ENCODE measurements around the gene ITGAL. TPM values are rescaled to one million over a fixed set of nuclear protein-coding genes. Genes with fewer than 3 reads are reported as not detected.

ITGAL gene
- total RNA-seq, 1 donor: 0.36 TPM

DNA sequence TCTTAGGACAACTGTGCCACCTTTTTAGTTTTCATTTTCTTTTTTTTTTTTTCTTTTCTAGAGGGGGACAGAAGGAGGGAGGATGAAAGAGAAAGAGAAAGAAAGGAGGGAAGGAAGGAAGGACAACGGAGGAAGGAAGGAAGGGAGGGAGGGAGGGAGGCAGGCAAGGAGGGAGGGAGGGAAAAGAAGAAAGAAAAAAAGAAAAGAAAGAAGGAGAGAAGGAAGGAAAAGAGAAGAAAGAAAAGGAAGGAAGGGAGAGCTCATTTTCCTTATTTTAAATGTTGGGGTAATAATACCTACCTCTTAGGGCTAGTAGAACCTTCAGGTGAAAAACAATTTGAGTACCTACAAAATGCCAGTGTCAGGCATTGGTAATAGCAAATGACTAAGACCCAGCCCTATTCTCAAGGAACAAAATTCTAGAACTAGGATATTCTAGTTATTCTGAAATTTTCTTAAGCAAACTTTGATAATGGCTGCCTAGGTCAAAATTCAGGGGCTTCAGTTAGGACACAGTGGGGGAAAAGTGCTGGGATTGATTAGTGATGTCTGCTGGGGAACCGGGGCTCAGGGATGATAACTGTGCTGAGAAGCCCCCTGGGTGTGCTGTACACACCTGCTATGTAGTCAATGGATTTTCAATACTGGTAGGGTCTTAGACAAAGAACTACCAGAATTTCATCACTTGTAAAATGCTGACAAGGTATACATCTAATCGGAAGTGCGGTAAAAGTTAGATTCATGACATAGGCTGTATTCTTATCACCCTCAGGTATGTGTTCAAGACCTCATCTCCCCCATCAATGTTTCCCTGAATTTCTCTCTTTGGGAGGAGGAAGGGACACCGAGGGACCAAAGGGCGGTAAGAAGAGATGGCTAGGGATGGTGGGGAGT, 31.1 kb downstream of the ITGAL start:
- Histone ChIP-seq H3K27me3 (ENCODE audit: insufficient read depth, low read length) (no peaks in the 10 kb centered on the region), H4K20me1 (ENCODE audit: insufficient read depth, low read length) (no peaks in the 10 kb centered on the region), H3K9me3 (ENCODE audit: low read depth, low read length) (no peaks in the 10 kb centered on the region), H3K36me3 (ENCODE audit: insufficient read depth, low read length) (no peaks in the 10 kb centered on the region), H3K4me1 (ENCODE audit: insufficient read depth, low read length) (no peaks in the 10 kb centered on the region), H3K4me2 (ENCODE audit: insufficient read depth, low read length) (no peak overlapping the region), H3K79me2 (ENCODE audit: insufficient read depth, low read length) (no peaks in the 10 kb centered on the region), H2AFZ (ENCODE audit: low read length) (no peak overlapping the region), H3K4me3 (ENCODE audit: insufficient read depth, low read length) (no peak overlapping the region), H3K27ac (ENCODE audit: low read depth, low read length) (no peak overlapping the region)
- no peak for DNase-seq (ENCODE audit: insufficient read length, low spot score, missing footprints)
- TF ChIP-seq, protein P1, sequence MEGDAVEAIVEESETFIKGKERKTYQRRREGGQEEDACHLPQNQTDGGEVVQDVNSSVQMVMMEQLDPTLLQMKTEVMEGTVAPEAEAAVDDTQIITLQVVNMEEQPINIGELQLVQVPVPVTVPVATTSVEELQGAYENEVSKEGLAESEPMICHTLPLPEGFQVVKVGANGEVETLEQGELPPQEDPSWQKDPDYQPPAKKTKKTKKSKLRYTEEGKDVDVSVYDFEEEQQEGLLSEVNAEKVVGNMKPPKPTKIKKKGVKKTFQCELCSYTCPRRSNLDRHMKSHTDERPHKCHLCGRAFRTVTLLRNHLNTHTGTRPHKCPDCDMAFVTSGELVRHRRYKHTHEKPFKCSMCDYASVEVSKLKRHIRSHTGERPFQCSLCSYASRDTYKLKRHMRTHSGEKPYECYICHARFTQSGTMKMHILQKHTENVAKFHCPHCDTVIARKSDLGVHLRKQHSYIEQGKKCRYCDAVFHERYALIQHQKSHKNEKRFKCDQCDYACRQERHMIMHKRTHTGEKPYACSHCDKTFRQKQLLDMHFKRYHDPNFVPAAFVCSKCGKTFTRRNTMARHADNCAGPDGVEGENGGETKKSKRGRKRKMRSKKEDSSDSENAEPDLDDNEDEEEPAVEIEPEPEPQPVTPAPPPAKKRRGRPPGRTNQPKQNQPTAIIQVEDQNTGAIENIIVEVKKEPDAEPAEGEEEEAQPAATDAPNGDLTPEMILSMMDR (IDR thresholded peaks at IDR 0.05; ENCODE audit: extremely low read depth, low read depth, low read length): no peak

DNA sequence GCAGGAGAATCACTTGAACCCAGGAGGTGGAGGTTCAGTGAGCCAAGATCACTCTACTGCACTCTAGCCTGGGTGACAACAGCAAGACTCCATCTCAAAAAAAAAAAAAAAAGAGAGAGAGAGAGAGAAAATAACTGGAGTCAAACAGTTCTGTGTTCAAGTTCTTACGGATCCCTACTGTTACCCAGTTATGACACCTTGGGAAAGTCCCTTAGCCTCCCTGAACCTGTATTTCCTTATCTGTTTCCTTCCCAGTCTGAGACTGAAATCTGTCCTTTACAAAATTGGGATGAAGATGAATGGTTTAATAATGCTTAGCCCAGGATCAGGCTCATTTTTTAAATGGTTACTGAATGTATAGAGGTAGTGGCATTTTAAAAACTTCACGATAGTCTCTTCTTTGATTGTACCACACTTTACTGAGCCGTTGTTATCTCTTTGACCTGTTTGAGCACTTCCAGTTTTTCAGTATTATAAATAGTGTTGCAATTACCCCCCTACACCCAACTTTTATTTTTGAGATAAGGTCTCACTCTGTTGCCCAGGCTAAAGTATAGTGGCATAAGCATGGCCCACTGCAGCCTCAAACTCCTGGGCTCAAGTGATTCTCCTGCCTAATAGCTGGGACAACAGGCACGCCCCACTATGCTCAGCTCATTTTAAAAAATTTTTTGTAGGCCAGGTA, 36.7 kb downstream of the ITGAL start:
- Histone ChIP-seq H4K20me1 (ENCODE audit: insufficient read depth, low read length) (no peaks in the 10 kb centered on the region), H3K4me1 (ENCODE audit: insufficient read depth, low read length) (no peaks in the 10 kb centered on the region), H3K4me2 (ENCODE audit: insufficient read depth, low read length) (no peak overlapping the region), H3K4me3 (ENCODE audit: insufficient read depth, low read length) (no peak overlapping the region), H2AFZ (ENCODE audit: low read length) (no peak overlapping the region), H3K27me3 (ENCODE audit: insufficient read depth, low read length) (peaks cover 5% of the 10 kb centered on the region), H3K9me3 (ENCODE audit: low read depth, low read length) (no peaks in the 10 kb centered on the region), H3K36me3 (ENCODE audit: insufficient read depth, low read length) (no peaks in the 10 kb centered on the region), H3K27ac (ENCODE audit: low read depth, low read length) (no peak overlapping the region), H3K79me2 (ENCODE audit: insufficient read depth, low read length) (no peaks in the 10 kb centered on the region)
- DNase-seq (ENCODE audit: insufficient read length, low spot score, missing footprints): no peak
- TF ChIP-seq, protein P1 (IDR thresholded peaks at IDR 0.05; ENCODE audit: extremely low read depth, low read depth, low read length): no peak

DNA sequence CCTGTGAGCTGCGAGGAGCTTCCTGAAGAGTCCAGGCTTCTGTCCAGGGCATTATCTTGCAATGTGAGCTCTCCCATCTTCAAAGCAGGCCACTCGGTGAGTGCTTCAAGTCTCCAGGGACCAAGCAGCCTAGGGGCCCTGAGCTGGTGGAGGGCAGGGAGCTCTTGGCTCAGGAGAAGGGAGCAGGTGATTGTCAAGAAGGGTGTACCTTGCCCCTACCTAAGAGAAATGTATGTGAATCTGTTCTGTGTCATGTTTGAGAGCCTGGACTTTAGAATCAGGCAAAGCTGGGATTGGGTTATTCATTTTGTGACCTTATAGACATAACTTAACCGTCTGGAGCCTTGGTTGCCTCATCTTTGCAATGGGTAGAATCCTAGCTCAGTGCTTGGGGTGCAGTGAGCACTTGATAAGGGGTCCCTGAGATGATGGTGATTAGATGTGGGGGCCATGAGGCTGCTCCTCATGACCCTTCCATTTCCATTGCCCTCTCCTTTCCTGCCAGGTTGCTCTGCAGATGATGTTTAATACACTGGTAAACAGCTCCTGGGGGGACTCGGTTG, 37.9 kb downstream of the ITGAL start:
- no peaks in the 10 kb centered on the region for H3K9me3 ChIP-seq (ENCODE audit: low read depth, low read length)
- DNase-seq (ENCODE audit: insufficient read length, low spot score, missing footprints): no peak
- TF ChIP-seq, protein P1 (IDR thresholded peaks at IDR 0.05; ENCODE audit: extremely low read depth, low read depth, low read length): no peak
- H3K4me1 ChIP-seq (ENCODE audit: insufficient read depth, low read length): no peaks in the 10 kb centered on the region
- H4K20me1 ChIP-seq (ENCODE audit: insufficient read depth, low read length): no peaks in the 10 kb centered on the region
- no peaks in the 10 kb centered on the region for H3K79me2 ChIP-seq (ENCODE audit: insufficient read depth, low read length)
- H3K27ac ChIP-seq (ENCODE audit: low read depth, low read length): no peak overlapping the region
- no peaks in the 10 kb centered on the region for H3K36me3 ChIP-seq (ENCODE audit: insufficient read depth, low read length)
- H2AFZ ChIP-seq (ENCODE audit: low read length): no peak overlapping the region
- H3K27me3 ChIP-seq (ENCODE audit: insufficient read depth, low read length): peaks cover 5% of the 10 kb centered on the region
- H3K4me3 ChIP-seq (ENCODE audit: insufficient read depth, low read length): no peak overlapping the region
- no peak overlapping the region for H3K4me2 ChIP-seq (ENCODE audit: insufficient read depth, low read length)

DNA sequence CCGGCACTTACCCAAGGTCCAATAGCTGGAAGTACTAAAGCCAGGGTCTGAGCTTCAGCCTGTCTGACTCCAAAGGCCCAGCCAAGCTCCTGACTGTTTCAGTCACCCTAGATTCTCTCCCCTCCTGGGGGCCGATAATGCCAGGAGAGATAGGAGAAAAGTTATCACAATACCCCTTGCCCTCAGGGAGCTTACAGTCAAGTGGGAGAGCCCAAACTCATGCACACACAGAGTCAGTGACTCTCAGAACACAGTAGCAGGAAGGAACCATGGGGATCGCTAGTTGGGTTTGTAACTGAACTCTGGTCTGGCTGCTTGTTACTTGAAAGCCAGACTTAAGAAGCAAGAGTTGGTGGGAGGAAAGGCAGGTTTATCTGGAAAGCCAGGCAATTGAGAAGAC, 39.0 kb downstream of the ITGAL start:
- Histone ChIP-seq H2AFZ (ENCODE audit: low read length) (no peak overlapping the region), H3K9me3 (ENCODE audit: low read depth, low read length) (no peaks in the 10 kb centered on the region), H3K27me3 (ENCODE audit: insufficient read depth, low read length) (peaks cover 5% of the 10 kb centered on the region), H4K20me1 (ENCODE audit: insufficient read depth, low read length) (no peaks in the 10 kb centered on the region), H3K27ac (ENCODE audit: low read depth, low read length) (no peak overlapping the region), H3K4me3 (ENCODE audit: insufficient read depth, low read length) (no peak overlapping the region), H3K79me2 (ENCODE audit: insufficient read depth, low read length) (no peaks in the 10 kb centered on the region), H3K4me2 (ENCODE audit: insufficient read depth, low read length) (no peak overlapping the region), H3K4me1 (ENCODE audit: insufficient read depth, low read length) (no peaks in the 10 kb centered on the region), H3K36me3 (ENCODE audit: insufficient read depth, low read length) (no peaks in the 10 kb centered on the region)
- TF ChIP-seq, protein P1 (IDR thresholded peaks at IDR 0.05; ENCODE audit: extremely low read depth, low read depth, low read length): no peak
- no peak for DNase-seq (ENCODE audit: insufficient read length, low spot score, missing footprints)
